Fibroblast of skin of left quadriceps (primary cell): ENCODE results near the gene TRAF4.
"Not testable (repeated sequence)": the region's sequence is repeated elsewhere in the genome, so short reads cannot be mapped to it uniquely, and the experiment has no call there.

Experiments used
- DNase-seq, 2 experiments: peaks; one replicate each; pipeline ENCODE4 v3.0.0-alpha.2; 2013; ENCODE audit warnings: low read depth in 2 of 2

Gene TRAF4

GRCh38 chr17:28729950-28730330 is 13.9 kb upstream of the TRAF4 start:
- DNase-seq = no peak

GRCh38 chr17:28733346-28733745 is 10.5 kb upstream of the TRAF4 start:
- no peak for DNase-seq

- no peak for DNase-seq
These were observed 9.0 kb upstream of the TRAF4 start for GRCh38 chr17:28734712-28735241.

GRCh38 chr17:28735242-28735722 is 8.5 kb upstream of the TRAF4 start:
- no peak for DNase-seq

DNA sequence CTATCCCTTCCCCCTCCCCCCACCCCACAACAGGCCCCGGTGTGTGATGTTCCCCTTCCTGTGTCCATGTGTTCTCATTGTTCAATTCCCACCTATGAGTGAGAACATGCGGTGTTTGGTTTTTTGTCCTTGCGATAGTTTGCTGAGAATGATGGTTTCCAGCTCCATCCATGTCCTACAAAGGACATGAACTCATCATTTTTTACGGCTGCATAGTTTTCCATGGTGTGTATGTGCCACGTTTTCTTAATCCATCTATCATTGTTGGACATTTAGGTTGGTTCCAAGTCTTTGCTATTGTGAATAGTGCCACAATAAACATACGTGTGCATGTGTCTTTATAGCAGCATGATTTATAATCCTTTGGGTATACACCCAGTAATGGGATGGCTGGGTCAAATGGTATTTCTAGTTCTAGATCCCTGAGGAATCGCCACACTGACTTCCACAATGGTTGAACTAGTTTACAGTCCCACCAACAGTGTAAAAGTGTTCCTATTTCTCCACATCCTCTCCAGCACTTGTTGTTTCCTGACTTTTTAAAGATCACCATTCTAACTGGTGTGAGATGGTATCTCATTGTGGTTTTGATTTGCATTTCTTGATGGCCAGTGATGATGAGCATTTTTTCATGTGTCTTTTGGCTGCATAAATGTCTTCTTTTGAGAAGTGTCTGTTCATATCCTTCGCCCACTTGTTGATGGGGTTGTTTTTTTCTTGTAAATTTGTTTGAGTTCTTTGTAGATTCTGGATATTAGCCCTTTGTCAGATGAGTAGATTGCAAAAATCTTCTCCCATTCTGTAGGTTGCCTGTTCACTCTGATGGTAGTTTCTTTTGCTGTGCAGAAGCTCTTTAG is 7.7 kb upstream of the TRAF4 start:
- not testable (repeated sequence) for DNase-seq

DNA sequence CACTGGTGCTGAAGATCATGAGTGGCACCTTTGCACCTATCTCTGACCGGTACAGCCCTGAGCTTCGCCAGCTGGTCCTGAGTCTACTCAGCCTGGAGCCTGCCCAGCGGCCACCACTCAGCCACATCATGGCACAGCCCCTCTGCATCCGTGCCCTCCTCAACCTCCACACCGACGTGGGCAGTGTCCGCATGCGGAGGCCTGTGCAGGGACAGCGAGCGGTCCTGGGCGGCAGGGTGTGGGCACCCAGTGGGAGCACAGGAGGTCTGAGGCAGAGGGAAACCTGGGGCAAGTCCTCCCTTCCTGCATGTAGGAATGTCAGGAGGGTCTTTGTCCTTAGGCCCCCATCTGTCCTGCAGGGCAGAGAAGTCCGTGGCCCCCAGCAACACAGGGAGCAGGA is 6.5 kb upstream of the TRAF4 start:
- DNase-seq = no peak

- no peak for DNase-seq
These were observed 5.8 kb upstream of the TRAF4 start for GRCh38 chr17:28737770-28738679.

- DNase-seq = no peak
These were observed 5.0 kb upstream of the TRAF4 start for GRCh38 chr17:28738680-28739384.

DNA sequence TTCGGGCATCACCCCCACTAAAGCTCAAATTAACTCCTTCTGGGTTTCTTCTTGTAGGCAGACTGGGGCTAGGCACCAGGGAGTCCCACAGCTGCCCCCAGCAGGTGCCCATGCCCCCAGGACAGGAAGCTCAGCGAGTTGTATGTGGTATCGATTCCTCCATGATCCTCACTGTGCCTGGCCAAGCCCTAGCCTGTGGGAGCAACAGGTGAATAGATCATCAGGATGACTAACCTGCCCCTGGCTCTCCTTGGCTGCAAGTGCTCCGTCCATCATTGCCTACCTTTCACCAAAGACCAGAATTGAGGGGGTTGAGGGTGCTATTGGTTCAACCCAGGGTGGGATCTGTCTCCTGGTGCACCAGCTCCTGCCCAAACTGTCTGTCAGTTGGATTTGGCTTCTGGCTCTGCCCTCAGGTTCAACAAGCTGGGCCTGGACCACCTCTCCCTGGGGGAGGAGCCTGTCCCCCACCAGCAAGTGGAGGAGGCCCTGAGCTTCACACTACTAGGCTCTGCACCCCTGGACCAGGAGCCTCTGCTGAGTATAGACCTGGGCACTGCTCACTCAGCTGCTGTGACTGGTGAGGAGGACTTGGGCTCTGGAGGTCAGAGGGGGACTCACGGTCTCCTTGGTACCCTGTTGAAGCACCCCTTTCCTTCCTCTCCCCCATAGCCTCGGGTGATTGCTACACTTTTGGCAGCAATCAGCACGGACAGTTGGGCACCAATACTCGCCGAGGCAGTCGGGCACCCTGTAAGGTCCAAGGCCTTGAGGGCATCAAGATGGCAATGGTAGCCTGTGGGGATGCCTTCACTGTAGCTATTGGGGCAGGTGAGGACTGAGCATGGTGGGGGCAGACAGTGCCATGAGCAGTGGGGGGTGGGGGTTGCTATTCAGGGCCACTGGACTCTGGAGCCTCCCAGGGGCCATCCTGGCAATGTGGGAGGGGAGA is 3.1 kb upstream of the TRAF4 start:
- no peak for DNase-seq

DNA sequence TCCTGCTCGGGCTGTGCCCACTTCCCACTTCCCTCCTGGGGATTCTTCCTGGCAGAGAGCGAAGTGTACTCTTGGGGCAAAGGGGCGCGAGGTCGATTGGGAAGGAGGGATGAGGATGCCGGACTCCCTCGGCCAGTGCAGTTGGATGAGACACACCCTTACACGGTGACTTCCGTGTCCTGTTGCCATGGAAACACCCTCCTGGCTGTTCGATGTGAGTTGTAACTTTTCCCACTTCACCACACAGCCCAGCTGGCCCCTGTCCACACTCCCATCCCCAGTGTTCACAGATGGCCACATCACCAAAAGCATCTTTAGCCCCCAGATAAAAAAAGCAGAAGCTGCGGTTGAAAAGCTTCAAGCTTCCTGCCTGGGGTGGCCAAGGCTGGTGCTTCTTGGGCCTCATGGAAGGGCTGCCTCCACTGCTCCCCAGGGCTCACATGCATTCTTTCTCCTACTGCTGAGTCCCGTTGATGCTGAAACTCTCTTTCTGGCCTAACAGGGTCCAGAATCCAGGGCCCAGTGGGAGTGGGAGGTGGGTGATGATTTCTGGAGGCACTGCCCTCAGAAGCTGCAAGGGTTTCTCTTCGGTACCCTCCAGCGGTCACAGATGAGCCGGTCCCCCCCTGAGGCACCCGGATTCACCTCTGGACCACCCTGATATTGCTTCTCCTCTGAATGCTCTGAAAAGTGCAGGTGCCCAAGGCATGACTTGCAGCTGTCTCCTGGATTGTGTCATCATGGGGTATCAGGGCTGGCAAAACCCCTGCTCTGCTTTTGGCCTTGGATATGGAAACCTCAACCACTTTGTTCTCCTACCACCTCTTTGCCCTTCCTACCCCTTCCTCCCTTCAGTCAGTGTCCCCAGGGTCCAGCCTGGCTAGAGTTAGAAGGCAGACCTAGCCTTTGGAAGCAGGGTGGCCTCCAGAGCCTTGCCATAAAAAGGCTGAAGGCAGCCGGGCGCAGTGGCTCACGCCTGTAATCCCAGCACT is 2.2 kb upstream of the TRAF4 start:
- DNase-seq = no peak

GRCh38 chr17:28744104-28744971 is 527 bp downstream of the TRAF4 start:
- DNase-seq = no peak

DNA sequence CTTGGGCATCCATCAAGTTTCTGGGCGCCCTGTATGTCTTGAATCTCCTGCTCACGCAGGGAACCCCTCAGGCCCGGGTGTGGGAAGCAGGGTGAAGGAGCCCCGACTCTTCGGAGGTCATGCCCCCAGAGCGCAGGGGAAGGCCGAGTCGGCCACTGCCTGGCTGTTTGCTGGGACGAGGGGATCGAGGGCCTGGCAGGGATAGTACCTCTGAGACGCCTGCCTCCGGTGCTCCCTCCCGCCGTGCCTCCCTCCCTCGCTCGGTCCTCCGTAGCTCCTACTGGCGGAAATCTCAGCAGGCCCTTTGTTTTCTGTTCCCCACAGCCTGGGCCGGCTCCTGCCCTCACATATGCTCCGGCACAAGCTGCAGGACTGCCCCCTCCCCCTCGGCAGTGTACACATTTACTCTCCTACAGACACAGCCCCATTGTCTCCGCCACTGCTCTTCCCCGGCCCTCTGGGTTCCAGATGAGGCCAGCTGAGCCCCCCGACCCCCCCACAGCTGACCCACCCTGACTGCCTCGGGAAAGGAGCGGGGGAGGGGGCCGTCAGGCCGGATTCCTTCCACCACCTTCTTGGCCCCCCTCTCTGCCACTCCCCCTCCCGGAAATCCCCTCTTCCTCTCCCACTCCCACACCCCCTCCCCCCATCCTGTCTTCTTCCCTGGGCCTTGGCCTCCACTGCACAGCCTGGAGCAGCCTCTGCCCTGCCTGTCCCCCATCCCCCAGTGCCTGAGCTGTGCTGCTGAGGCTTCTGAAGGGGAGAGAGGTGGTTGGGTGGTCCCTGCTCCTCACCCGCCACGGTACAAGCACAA is 1.4 kb downstream of the TRAF4 start:
- no peak for DNase-seq

DNA sequence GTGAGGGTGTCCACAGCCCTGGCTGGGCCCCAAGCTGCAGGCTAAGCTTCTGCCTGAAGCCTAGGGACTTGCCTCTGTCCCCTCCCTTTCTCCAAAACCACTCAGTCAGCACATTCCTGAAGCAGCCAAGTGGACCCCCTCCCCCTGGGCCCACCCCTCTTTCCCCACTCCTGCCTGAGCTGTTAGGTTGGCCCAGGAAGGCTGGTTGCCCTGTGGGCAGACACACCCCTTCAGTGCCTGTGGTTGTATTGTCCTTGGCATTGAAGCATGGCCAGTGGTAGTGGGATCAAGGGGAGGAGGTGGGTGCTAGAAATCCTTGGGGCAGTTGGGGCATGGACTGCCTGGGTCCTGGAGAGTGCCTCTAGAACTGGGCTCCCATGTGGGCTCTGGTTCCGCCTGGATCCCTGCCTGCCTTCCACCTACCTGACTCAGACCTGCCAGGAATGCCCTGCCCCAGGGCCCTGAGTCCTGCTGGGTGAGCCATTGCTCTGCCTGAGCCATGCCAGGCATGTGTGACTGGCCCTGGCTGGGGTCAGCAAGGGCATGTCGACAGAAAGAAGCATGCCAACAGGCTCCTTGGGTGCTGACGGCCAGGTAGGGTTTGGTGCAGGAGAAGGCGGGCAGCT is 2.1 kb downstream of the TRAF4 start:
- no peak for DNase-seq

DNA sequence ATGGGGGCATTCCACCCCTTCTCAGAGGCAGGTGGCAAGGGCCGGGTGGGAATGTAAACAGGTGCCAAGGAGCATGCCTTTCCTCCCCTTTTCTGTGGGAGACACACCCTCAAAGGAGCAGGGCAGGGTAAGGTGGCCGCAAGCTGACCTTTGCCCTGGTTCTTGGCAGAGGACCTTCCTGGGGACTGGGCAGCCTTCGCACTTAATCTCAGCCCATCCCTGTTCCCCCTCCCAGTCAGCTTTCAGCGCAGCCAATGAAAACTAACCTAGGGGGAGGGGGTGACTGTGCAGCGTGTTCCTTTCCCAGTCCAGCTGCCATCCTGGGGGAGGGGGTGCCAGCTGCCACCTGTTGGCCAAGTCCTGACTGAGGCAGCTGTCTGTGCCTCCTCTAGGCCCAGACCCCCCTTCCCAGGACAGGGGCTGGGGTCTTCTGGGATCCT is 2.8 kb downstream of the TRAF4 start:
- DNase-seq = no peak

DNA sequence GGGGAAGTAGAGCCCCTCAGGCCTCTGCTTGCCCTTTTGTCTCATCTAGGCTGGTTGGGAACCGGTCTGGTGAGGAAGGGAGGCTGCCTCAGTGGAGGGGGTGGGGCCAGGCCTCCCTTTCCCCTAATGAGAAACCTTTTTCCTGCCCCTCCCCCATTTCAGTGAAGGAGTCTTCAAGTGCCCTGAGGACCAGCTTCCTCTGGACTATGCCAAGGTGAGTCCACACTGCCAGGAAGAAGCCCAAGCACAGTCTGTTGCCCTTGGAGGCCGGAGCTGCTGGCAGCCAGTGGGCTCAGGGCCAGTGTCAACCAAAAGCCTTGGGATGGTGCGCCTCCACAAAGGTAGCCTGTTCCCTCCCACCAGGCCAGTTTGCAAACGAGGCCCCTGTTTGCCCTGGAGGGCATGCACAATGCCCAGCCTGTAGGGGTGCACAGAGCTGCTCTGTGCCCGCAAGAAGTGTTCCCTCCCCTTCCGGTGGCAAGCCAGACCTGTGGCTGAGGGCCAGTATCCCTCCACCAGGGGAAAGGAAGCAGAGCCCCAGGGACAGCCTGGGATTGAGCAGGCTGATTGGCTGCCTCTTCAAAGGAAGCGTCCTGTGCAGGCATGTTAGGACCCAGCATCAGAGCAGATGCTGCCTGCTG is 3.4 kb downstream of the TRAF4 start:
- no peak for DNase-seq
